Measurements from ENCODE around the gene DDAH2. TPM values are rescaled to one million over a fixed set of nuclear protein-coding genes. Genes with fewer than 3 reads are reported as not detected.

Gene DDAH2
- total and polyA plus RNA-seq, 5 donors from 2014 or later = 13.6 to 19.8 (median 16.7) TPM

DNA sequence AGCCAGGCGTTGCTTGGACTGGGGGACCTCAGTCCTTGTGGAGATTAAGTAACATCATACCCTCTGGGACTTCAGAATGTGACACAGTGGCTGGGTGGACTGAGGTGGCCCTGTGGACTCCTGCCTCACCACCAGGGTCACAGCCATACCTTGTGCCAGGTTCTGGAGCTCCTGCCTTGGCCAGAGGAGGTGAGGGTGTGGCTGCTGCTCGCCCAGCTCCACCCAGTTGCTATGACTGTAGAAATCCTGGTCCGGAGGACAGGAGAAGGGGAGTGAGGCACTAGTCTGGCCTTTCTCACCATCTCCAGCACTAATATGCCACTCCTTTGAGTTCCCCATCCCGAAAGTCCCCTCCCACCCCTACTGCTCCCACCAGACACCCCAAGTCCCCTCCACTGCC, 46.1 kb upstream of the DDAH2 start:
- H3K4me3 ChIP-seq (ENCODE audit: low read depth, low read length) = no peak overlapping the region
- no peak for ATAC-seq (ENCODE audit: low read depth in 2 of 2)
- peaks cover 53% of the 10 kb centered on the region for H3K4me1 ChIP-seq (ENCODE audit: control insufficient read depth, insufficient read depth, low read length, poor library complexity, severe bottlenecking)
- no peak overlapping the region for H3K27ac ChIP-seq (ENCODE audit: insufficient read depth, low read length, poor library complexity, severe bottlenecking)
- H3K27me3 ChIP-seq (ENCODE audit: control insufficient read depth, insufficient read depth, low read length) = no peaks in the 10 kb centered on the region
- Mint-ChIP-seq H3K4me1 (peaks cover 0 to 57% (median 18%) of the 10 kb centered on the region in 4 donors), H3K27ac (peak overlapping the region in 2 of 3 donors; percentile 52 to 90), H3K4me3 (peak overlapping the region in 2 of 4 donors; percentile 25 to 61), H3K9me3 (no peaks in the 10 kb centered on the region), H3K27me3 (peaks cover 4% of the 10 kb centered on the region), H3K36me3 (no peaks in the 10 kb centered on the region)
- H3K9me3 ChIP-seq (ENCODE audit: control insufficient read depth in 2 of 2, low read length in 2 of 2) = no peaks in the 10 kb centered on the region
- H3K36me3 ChIP-seq (ENCODE audit: control insufficient read depth, insufficient read depth, low read length) = peaks cover 6% of the 10 kb centered on the region
- no peak for DNase-seq

DNA sequence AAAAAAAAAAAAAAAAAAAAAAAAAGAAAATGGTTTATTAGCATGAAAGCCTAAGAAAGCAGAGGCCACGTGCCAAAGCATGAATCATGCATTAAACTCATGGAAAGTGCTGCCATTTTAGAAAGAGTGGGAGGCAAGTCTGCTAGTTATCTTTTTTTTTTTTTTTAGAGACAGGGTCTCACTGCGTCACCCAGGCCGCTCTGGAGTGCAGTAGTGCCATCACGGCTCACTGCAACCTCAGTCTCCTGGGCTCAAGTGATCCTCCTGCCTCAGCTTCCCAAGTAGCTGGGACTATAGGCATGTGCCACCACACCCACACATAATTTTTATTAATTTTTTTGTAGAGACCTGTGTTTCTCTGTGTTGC, 42.9 kb upstream of the DDAH2 start:
- Mint-ChIP-seq H3K27ac (peak overlapping the region; percentile 46 to 82 (median 56)), H3K36me3 (no peaks in the 10 kb centered on the region), H3K27me3 (peaks cover 4% of the 10 kb centered on the region), H3K9me3 (peaks cover 0 to 1% (median 0%) of the 10 kb centered on the region in 7 donors), H3K4me3 (peak overlapping the region; percentile 76 to 88 (median 78)), H3K4me1 (peaks cover 7 to 59% (median 20%) of the 10 kb centered on the region in 4 donors)
- Histone ChIP-seq H3K36me3 (ENCODE audit: control insufficient read depth, insufficient read depth, low read length) (no peaks in the 10 kb centered on the region), H3K4me1 (ENCODE audit: control insufficient read depth, insufficient read depth, low read length, poor library complexity, severe bottlenecking) (peaks cover 47% of the 10 kb centered on the region), H3K9me3 (ENCODE audit: control insufficient read depth in 2 of 2, low read length in 2 of 2) (no peaks in the 10 kb centered on the region), H3K27me3 (ENCODE audit: control insufficient read depth, insufficient read depth, low read length) (no peaks in the 10 kb centered on the region), H3K27ac (ENCODE audit: insufficient read depth, low read length, poor library complexity, severe bottlenecking) (no peak overlapping the region), H3K4me3 (ENCODE audit: low read depth, low read length) (peak overlapping the region; percentile 41)
- no peak for ATAC-seq (ENCODE audit: low read depth in 2 of 2)
- DNase-seq = peak in 1 of 3 donors; percentile 47

- ATAC-seq (ENCODE audit: low read depth in 2 of 2) (no peak), DNase-seq (no peak)
- Histone ChIP-seq H3K4me3 (ENCODE audit: low read depth, low read length) (no peak overlapping the region), H3K27me3 (ENCODE audit: control insufficient read depth, insufficient read depth, low read length) (no peaks in the 10 kb centered on the region), H3K27ac (ENCODE audit: insufficient read depth, low read length, poor library complexity, severe bottlenecking) (peak overlapping the region; percentile 33), H3K4me1 (ENCODE audit: control insufficient read depth, insufficient read depth, low read length, poor library complexity, severe bottlenecking) (peaks cover 36% of the 10 kb centered on the region), H3K36me3 (ENCODE audit: control insufficient read depth, insufficient read depth, low read length) (no peaks in the 10 kb centered on the region), H3K9me3 (ENCODE audit: control insufficient read depth in 2 of 2, low read length in 2 of 2) (no peaks in the 10 kb centered on the region)
- H3K9me3 Mint-ChIP-seq = peaks cover 0 to 1% (median 0%) of the 10 kb centered on the region in 7 donors
- peak overlapping the region in 1 of 3 donors; percentile 73 for H3K27ac Mint-ChIP-seq
- H3K4me1 Mint-ChIP-seq = peaks cover 7 to 50% (median 17%) of the 10 kb centered on the region in 4 donors
- no peaks in the 10 kb centered on the region for H3K27me3 Mint-ChIP-seq
- no peaks in the 10 kb centered on the region for H3K36me3 Mint-ChIP-seq
- peak overlapping the region in 2 of 4 donors; percentile 42 to 88 for H3K4me3 Mint-ChIP-seq
Measured at GRCh38 chr6:31770860-31771259, 41.8 kb upstream of the DDAH2 start.

DNA sequence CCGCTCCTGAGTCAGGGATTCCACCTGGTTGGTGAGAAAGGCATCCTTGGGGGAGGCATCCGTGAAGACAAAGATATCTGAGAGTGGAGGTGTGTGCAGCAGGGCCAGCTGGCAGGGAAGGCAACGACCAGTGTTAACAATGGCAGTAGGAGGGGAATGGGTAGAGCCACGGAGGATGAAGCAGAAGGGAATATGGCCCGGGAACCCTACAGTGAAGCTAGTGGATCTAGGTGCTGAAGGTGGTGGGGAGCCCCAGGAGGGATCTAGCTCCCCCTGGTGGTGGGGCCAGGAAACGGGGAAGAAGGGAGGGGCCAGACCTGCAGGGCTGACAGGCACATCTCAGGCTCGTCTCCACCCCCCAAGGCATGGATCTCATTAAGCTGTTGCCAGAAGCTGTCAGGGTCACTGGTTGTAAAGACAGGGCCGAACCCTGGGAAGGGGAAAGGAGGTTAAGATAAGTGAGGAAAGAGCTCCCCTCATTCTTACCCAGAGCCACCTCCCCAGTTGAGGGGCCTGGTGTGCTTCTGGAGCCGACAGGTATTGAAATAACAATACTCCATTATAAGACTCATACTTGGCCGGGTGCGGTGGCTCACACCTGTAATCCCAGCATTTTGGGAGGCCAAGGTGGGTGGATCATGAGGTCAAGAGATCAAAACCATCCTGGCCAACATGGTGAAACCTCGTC, 40.7 kb upstream of the DDAH2 start:
- Mint-ChIP-seq H3K27me3 (no peaks in the 10 kb centered on the region), H3K27ac (peak overlapping the region in 1 of 3 donors; percentile 70), H3K9me3 (peaks cover 0 to 1% (median 0%) of the 10 kb centered on the region in 7 donors), H3K4me1 (peaks cover 8 to 43% (median 17%) of the 10 kb centered on the region in 4 donors), H3K36me3 (no peaks in the 10 kb centered on the region), H3K4me3 (peak overlapping the region in 2 of 4 donors; percentile 46 to 77)
- H3K4me1 ChIP-seq (ENCODE audit: control insufficient read depth, insufficient read depth, low read length, poor library complexity, severe bottlenecking) = peaks cover 32% of the 10 kb centered on the region
- H3K9me3 ChIP-seq (ENCODE audit: control insufficient read depth in 2 of 2, low read length in 2 of 2) = no peaks in the 10 kb centered on the region
- H3K27ac ChIP-seq (ENCODE audit: insufficient read depth, low read length, poor library complexity, severe bottlenecking) = no peak overlapping the region
- ATAC-seq (ENCODE audit: low read depth in 2 of 2) = peak; percentile 72 to 75
- no peaks in the 10 kb centered on the region for H3K27me3 ChIP-seq (ENCODE audit: control insufficient read depth, insufficient read depth, low read length)
- H3K4me3 ChIP-seq (ENCODE audit: low read depth, low read length) = no peak overlapping the region
- peak; percentile 69 to 83 (median 77) for DNase-seq
- no peaks in the 10 kb centered on the region for H3K36me3 ChIP-seq (ENCODE audit: control insufficient read depth, insufficient read depth, low read length)

- peaks cover 0 to 1% (median 0%) of the 10 kb centered on the region in 7 donors for H3K9me3 Mint-ChIP-seq
- Histone ChIP-seq H3K27me3 (ENCODE audit: control insufficient read depth, insufficient read depth, low read length) (no peaks in the 10 kb centered on the region), H3K9me3 (ENCODE audit: control insufficient read depth in 2 of 2, low read length in 2 of 2) (no peaks in the 10 kb centered on the region), H3K36me3 (ENCODE audit: control insufficient read depth, insufficient read depth, low read length) (no peaks in the 10 kb centered on the region), H3K4me3 (ENCODE audit: low read depth, low read length) (no peak overlapping the region), H3K4me1 (ENCODE audit: control insufficient read depth, insufficient read depth, low read length, poor library complexity, severe bottlenecking) (peaks cover 32% of the 10 kb centered on the region), H3K27ac (ENCODE audit: insufficient read depth, low read length, poor library complexity, severe bottlenecking) (no peak overlapping the region)
- no peaks in the 10 kb centered on the region for H3K27me3 Mint-ChIP-seq
- H3K36me3 Mint-ChIP-seq = no peaks in the 10 kb centered on the region
- DNase-seq (no peak), ATAC-seq (ENCODE audit: low read depth in 2 of 2) (no peak)
- H3K4me1 Mint-ChIP-seq = peaks cover 11 to 39% (median 18%) of the 10 kb centered on the region in 4 donors
- H3K4me3 Mint-ChIP-seq = no peak overlapping the region
- peak overlapping the region in 1 of 3 donors; percentile 42 for H3K27ac Mint-ChIP-seq
Measured at GRCh38 chr6:31768363-31769257, 39.5 kb upstream of the DDAH2 start.

DNA sequence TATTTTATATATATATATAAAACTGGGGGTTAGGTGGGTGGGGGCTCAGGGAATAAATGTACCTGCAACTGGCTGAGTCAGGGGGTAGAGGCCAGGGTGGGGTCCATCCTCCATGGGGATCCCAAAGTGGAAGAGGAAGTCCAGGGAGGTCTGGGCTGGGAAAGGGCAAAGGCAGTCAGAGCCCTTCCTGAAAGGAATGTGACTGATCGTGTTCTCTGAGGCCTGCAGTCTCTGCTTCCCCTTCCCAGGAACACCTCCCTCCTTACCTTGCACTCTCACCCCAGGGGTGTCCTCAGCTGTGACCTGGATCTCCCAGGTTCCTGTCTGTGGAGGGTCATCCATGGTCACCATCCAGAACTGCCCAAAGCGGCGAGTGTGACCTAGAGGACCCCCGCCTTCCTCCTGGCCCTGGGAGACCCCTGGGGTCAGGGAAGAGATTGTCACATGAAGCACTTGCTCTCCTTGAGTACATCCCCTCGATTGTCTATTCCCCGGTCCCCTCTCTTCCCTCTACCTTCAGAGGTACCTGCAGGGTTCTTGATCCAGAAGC, 38.1 kb upstream of the DDAH2 start:
- no peaks in the 10 kb centered on the region for H3K9me3 ChIP-seq (ENCODE audit: control insufficient read depth in 2 of 2, low read length in 2 of 2)
- no peak for ATAC-seq (ENCODE audit: low read depth in 2 of 2)
- no peaks in the 10 kb centered on the region for H3K27me3 Mint-ChIP-seq

GRCh38 chr6:31765910-31766794, 37.1 kb upstream of the DDAH2 start:
- Histone ChIP-seq H3K4me1 (ENCODE audit: control insufficient read depth, insufficient read depth, low read length, poor library complexity, severe bottlenecking) (peaks cover 8% of the 10 kb centered on the region), H3K27ac (ENCODE audit: insufficient read depth, low read length, poor library complexity, severe bottlenecking) (no peak overlapping the region), H3K9me3 (ENCODE audit: control insufficient read depth in 2 of 2, low read length in 2 of 2) (no peaks in the 10 kb centered on the region), H3K4me3 (ENCODE audit: low read depth, low read length) (no peak overlapping the region), H3K36me3 (ENCODE audit: control insufficient read depth, insufficient read depth, low read length) (no peaks in the 10 kb centered on the region), H3K27me3 (ENCODE audit: control insufficient read depth, insufficient read depth, low read length) (no peaks in the 10 kb centered on the region)
- H3K27me3 Mint-ChIP-seq = no peaks in the 10 kb centered on the region
- H3K27ac Mint-ChIP-seq = no peak overlapping the region
- DNase-seq (no peak), ATAC-seq (ENCODE audit: low read depth in 2 of 2) (no peak)
- no peak overlapping the region for H3K4me3 Mint-ChIP-seq
- H3K36me3 Mint-ChIP-seq = peaks cover 4% of the 10 kb centered on the region
- H3K9me3 Mint-ChIP-seq = peaks cover 0 to 1% (median 0%) of the 10 kb centered on the region in 7 donors
- peaks cover 9 to 19% (median 12%) of the 10 kb centered on the region in 4 donors for H3K4me1 Mint-ChIP-seq

More for the DNA sequence above, 38.1 kb upstream of the DDAH2 start:
- H3K9me3 Mint-ChIP-seq = peaks cover 0 to 1% (median 0%) of the 10 kb centered on the region in 7 donors
- peaks cover 3% of the 10 kb centered on the region for H3K36me3 Mint-ChIP-seq
- peaks cover 12 to 26% (median 17%) of the 10 kb centered on the region in 4 donors for H3K4me1 Mint-ChIP-seq
- H3K4me3 ChIP-seq (ENCODE audit: low read depth, low read length) = no peak overlapping the region
- H3K36me3 ChIP-seq (ENCODE audit: control insufficient read depth, insufficient read depth, low read length) = no peaks in the 10 kb centered on the region
- no peak for DNase-seq
- peak overlapping the region in 1 of 3 donors; percentile 23 for H3K27ac Mint-ChIP-seq
- H3K27ac ChIP-seq (ENCODE audit: insufficient read depth, low read length, poor library complexity, severe bottlenecking) = no peak overlapping the region
- H3K4me1 ChIP-seq (ENCODE audit: control insufficient read depth, insufficient read depth, low read length, poor library complexity, severe bottlenecking) = peaks cover 18% of the 10 kb centered on the region
- H3K27me3 ChIP-seq (ENCODE audit: control insufficient read depth, insufficient read depth, low read length) = no peaks in the 10 kb centered on the region
- no peak overlapping the region for H3K4me3 Mint-ChIP-seq

Data from CD4-positive, CD25-positive, alpha-beta regulatory T cell (primary cell).